Stimulated activated CD8-positive, alpha-beta memory T cell treated with anti-CD3 and anti-CD28 coated beads, Interleukin-15, amount 100 ng/mL, for 24 hours (primary cell): ENCODE results near the gene PAQR6.
"Not testable (repeated sequence)": the region's sequence is repeated elsewhere in the genome, so short reads cannot be mapped to it uniquely, and the experiment has no call there.

Experiments used
- DNase-seq: peaks from one replicate; pipeline ENCODE4 v3.0.0-alpha.2; 2020; ENCODE audit warnings: low read depth

The PAQR6 gene

DNA sequence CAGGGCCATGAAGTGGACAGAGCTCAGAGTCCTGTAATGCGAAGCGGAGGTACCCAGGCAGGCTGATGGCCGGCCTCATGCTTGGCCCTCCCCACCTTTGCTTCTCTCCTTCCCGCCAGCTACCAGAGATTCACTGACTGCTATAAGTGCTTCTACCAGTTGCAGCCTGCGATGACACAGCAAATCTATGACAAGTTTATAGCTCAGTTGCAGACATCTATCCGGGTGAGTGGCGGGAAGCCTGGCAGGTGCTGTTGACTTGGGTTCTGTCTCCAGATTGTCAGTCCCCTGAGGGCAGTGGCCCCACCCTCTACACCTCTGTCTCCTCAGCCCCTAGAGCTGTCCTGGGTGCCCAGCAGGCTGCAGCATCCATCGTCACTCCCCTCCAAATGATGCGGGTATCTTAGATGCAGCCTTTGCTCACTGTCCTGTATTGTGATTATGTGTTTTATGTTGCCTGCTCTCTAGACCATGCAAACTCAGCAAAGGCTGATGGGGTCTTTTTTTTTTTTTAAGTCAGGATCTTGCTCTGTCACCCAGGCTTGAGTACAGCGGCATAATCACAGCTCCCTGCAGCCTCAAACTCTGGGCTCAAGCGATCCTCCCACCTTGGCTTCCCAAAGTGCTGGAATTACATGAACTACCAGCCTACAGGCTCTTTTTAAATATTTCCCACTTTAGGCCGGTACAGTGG, 15.5 kb downstream of the PAQR6 start:
- no peak for DNase-seq

DNA sequence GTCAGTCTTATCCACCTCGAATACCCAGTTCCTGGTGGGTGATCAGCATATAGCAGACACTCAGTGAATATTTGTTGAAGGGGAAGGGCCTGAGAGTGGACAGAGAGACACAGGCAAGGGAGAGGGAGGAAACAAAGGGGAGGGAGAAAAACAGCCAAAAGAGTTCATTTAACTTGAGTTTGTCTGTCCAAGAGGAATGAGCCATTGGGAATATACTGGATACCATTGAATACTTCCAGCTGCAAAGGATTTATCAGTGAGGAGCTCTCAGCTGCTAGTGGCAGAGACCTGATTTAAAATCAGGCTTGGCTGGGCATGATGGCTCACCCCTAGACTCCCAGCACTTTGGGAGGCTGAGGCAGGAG, 17.4 kb downstream of the PAQR6 start:
- no peak for DNase-seq

DNA sequence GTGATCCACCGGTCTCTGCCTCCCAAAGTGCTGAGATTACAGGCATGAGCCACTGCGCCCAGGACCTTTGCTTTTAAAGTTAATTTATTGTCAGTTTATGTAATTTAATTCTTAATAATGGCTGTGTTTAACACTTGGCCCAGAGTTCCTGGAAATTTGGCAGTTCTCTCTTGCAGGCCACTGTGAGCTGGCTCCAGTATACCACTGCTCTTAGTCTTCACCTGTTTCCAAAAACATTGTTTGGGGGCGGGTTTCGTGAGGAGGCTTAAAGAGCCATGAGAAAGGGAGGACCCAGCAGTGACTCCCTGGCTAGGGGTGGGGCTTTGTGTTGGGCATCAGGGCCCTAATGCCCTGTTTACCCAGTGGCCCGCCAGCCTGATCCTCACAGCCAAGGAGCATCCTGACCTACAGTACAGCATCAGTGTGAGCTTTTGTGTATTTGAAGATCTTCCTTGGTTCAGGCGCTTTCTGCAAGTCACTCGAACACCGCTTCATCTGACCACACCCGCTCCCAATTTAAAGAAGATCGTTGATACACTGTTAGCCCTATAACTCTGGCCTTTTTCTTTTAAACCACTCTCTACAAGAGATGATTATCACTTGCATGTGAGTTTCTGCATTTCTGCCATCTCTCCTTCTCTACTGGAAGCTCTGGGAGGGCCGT, 17.9 kb downstream of the PAQR6 start:
- DNase-seq = no peak

DNA sequence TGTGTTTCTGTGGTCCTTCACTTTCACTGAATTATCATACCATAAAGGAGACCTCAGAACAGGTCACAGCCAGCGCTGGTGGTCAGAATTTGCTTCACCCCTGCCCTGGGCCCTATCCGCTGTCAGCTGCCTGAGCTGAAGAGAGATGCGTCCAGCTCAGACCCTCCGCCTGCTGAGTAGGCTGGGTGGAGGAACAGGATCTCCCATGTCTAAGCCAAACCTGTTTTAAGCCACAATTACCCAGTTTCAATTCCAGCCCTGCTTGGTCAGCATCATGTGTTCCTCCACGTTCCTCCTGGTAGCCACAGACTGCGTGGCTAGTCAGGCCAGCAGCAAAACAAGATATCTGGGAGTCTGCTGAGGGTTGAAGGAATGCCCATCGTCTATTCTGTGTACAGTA, 19.4 kb downstream of the PAQR6 start:
- no peak for DNase-seq

DNA sequence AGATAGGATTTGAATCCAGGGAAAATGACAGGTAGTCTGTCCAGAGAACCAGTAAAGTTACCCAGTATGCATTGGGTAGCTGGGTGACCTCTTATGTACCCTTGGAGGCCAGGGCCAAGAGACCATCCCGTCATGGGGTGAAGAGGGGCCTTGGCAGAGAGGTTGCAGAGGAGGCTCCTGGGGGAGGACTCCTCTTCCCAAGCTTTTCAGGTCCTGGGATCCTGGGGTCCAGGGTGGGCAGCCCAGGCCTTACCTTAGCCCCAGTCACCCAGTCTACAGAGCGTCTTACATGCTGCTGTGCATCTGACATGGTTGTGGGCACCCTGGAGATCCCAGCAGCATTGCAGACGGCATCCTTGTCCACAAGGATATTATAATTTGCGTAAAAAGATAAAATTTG, 21.1 kb downstream of the PAQR6 start:
- no peak for DNase-seq

DNA sequence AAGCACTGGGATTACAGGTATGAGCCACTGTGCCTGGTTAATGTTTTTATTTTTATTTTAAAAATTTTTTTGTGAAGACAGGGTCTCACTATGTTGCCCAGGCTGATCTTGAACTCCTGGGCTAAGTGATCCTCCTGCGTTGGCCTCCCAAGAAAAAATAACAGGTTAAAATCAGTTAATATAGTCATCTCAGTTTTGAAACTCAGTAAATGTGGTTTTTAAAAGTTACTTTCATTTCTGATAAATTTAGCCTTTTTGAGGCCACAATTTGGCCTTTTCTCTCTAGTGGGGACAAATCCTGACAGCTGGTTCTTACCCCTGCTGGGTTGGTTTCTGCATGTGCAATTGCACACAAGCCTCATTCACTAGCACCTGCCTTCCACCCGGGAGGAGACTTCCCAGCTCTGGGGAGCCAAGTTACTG, 21.7 kb downstream of the PAQR6 start:
- no peak for DNase-seq

DNA sequence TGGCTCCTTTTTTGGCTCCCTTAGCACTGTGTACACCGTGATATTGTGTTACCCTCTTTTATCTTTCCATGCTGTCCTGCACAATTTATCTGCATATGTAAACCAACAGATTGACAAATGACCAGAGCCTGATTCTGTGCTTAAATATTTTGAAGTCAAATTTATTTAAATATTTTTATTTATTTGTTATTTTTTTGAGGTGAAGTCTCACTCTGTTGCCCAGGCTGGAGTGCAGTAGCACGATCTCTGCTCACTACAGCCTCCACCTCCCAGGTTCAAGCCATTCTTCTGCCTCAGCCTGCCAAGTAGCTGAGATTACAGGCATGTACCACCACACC, 22.2 kb downstream of the PAQR6 start:
- DNase-seq = no peak

DNA sequence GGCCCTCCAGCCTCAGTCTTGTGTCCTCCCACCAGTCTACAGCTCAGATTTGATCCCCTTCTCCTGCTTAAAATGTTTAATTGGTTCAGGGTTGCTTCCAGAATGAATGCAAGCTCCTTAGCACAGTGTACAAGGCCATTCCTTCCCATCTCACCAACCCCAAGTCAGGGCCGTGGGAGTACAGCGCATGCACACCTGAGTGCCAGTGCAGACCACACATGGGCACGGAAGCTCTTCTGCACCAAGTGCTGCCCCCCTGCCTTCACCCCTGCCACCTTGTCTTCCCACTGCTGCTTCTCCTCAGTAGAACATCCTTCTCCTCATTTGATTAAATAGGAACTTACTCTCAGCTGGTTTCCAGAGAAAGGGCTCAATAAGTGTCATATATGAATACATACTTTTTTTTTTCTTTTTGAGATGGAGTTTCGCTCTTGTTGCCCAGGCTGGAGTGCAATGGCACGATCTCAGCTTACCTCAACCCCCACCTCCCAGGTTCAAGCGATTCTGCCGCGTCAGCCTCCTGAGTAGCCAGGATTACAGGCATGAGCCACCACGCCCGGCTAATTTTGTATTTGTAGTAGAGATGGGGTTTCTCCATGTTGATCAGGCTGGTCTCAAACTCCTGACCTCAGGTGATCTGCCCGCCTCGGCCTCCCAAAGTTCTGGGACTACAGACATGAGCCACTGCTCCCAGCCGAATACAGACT, 25.7 kb downstream of the PAQR6 start:
- DNase-seq = no peak

DNA sequence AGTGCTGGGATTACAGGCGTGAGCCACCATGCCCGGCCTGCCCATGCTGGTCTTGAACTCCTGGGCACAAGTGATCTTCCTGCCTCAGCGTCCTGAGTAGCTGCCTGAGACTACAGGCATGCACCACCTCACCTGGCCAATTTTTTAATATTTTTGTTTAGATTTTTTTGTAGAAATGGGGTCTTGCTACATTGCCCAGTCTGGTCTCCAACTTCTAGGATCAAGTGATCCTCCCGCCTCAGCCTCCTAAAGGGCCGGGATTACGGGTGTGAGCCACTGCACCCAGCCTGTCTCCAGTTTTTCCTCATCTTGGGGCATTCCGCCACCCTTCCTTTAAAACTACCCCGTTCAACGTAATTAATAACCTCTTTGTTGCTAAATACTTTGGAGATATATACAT, 27.6 kb downstream of the PAQR6 start:
- no peak for DNase-seq

DNA sequence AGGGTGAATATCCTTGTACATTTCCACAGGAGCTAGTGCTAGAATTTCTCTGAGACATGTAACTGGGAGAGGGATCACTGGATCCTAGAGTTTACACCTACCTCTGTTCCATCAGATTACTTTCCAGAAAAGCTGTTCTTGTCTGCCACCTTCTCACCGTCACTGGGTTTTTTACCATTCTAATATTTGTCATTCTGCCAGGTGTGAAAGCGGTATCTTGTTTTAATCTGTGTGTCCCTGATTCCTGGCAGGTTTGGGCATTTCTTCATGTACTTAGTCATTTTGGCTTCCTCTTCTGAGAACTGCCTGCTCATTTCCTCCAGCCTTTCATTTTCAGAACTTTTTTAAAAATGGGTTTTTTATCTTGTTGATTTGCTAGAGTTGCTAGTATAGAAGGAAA, 30.0 kb downstream of the PAQR6 start:
- no peak for DNase-seq

DNA sequence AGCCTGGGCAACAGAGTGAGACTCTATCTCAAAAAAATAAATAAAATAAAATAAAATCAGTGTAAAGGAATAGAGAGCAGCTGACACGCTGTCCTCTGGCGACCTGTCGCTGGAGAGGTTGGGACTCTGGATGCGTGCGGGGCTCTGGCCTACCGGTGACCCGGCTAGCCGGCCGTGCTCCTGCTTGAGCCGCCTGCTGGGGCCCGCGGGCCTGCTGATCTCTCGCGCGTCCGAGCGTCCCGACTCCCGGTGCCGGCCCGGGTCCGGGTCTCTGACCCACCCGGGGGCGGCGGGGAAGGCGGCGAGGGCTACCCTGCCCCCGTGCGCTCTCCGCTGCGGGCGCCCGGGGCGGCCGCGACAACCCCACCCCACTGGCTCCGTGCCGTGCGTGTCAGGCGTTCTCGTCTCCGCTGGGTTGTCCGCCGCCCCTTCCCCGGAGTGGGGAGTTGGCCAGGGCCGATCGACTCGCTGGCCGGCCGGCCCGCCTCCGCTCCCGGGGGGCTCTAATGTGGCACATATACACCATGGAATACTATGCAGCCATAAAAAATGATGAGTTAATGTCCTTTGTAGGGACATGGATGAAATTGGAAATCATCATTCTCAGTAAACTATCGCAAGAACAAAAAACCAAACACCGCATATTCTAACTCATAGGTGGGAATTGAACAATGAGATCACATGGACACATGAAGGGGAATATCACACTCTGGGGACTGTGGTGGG, 31.3 kb downstream of the PAQR6 start:
- DNase-seq = not testable (repeated sequence)

DNA sequence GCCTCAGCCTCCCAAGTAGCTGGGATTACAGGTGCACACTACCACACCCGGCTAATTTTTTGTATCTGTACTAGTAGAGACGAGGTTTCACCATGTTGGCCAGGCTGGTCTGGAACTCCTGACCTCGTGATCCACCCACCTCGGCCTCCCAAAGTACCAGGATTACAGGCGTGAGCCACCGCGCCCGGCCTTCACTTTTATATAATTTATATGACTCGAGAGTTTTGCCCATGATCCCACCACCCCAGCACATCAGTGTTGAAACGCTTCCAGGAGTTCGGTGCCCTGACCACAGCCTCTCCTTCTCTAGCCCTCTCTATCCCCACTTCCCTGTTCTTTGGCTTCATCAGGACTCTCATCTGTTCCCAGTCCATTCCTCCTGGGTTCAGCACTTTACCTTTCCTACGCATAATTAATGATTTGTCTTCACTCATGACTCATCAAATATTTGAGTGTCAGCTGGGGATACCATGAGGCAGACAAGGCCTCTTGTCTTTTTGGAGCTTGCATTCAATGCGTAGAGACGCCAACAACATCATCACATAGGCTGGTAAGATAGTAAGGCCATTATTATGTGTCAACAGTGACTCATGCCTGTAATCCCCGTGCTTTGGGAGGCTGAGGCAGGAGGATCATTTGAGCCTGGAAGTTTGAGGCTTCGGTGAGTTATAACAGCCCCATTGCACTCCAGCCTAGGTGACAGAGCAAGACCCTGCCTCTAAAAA, 33.7 kb downstream of the PAQR6 start:
- no peak for DNase-seq

DNA sequence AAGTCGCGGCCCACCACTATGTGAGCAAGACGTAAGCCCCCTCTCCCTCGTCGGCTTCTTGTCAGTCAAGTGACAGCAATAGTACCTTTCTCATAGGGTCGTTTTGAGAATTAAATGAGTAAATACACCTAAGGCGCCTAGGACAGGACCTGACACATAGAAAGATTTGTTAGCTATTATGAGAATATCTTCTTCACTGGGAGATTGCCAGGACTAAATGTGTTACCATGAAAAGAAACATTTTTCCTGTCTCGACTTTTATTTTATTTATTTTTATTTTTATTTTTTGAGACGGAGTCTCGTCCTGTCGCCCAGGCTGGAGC, 34.3 kb downstream of the PAQR6 start:
- DNase-seq = no peak

DNA sequence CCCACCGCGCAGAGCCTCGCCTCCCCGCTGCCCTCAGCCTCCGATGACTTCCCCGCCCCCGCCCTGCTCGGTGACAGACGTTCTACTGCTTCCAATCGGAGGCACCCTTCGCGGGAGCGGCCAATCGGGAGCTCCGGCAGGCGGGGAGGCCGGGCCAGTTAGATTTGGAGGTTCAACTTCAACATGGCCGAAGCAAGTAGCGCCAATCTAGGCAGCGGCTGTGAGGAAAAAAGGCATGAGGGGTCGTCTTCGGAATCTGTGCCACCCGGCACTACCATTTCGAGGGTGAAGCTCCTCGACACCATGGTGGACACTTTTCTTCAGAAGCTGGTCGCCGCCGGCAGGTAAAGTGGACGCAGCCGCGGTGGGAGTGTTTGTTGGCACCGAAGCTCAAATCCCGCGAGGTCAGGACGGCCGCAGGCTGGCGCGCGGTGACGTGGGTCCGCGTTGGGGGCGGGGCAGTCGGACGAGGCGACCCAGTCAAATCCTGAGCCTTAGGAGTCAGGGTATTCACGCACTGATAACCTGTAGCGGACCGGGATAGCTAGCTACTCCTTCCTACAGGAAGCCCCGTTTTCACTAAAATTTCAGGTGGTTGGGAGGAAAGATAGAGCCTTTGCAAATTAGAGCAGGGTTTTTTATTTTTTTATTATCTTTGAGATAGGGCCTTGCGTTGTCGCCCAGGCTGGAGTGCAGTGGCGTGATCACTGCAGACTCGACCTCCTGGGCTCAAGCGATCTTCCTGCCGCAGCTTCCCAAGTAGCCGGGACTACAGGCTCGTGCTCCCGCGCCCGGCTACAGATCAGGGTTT, 34.8 kb downstream of the PAQR6 start, which contains the start of gene PMF1:
PMF1 (plus strand) TSS at position 175 of the 811 bp plus-strand sequence; CDS start at position 184, 9 bp downstream.
- peak; percentile 92 for DNase-seq

DNA sequence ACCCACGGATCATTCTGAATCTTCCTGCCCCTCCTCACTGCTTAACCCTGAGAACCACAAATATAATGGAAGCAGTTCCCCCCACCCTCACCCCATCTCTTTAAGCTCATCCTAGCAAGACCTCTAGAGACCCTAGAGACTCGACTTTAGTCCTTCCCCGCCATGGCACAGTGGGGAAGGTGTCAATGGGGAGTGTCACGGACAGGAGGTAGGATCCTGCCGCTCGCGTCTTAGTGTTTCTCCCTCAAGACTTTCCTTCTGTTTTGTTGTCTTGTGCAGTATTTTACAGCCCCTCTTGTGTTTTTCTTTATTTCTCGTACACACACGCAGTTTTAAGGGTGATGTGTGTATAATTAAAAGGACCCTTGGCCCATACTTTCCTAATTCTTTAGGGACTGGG, 35.7 kb downstream of the PAQR6 start:
- no peak for DNase-seq

DNA sequence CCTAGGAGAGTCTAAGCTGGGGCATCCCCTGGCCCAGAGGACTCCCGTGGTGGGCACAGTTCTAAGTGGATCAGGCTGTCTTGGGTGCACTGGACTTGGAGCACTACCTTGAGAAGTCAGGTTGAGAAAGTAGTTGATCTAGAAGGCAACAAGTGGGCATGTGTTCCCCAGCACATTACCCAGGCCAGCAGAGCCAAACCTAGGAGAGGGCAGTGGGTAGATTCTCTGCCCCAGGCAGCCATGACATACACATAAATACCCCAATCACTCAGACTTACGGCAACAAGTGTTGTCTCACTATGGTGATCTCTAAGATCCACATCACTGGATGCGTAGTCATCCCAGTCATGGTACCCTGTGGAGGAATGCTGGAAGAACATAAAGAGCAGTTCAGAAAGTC, 36.6 kb downstream of the PAQR6 start:
- DNase-seq = no peak

DNA sequence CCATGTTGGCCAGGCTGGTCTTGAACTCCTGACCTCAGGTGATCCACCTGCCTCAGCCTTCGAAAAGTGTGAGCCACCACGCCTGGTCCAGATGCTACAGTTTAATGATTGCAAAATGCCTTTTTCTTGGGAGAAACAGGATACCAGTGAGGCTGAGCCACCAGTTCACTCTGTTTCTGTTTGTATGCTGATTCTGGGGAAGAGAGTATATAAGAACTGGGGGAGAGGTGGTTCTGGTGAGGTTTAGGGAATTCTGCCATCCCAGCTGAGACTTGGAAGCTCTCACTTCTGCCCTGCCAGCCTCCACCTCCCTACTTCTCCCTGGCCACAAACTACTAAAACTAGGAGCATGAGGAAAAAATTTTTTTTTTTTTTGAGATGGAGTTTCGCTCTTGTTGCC, 43.2 kb downstream of the PAQR6 start:
- no peak for DNase-seq

DNA sequence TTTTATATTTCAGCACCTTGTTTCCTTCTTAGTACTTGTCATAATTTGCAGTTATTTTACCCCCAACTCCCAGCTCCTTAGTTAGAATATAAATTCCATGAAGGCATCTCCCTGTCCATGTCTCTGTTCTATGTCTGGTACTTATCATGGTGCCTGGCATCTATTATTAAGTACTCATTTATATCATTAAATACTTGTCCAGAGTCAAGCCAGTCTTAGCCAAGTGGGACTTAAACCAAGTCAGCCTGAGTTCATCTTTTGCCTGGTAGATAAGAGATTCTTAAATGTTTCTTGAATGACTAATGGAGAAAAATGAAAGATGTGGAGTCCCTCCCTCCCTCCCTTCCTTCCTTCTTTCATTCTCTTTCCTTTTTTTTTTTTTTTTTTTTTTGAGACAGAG, 44.5 kb downstream of the PAQR6 start:
- no peak for DNase-seq

DNA sequence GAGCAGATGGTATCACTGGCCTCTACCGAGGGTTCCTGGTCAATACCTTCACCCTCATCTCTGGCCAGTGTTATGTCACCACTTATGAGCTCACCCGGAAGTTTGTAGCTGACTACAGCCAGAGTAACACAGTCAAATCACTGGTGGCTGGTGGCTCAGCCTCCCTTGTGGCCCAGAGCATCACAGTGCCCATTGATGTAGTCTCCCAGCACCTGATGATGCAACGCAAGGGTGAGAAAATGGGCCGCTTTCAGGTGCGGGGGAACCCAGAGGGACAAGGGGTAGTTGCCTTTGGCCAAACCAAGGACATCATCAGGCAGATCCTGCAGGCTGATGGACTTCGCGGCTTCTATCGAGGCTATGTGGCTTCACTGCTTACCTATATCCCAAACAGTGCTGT, 47.8 kb downstream of the PAQR6 start:
- no peak for DNase-seq

DNA sequence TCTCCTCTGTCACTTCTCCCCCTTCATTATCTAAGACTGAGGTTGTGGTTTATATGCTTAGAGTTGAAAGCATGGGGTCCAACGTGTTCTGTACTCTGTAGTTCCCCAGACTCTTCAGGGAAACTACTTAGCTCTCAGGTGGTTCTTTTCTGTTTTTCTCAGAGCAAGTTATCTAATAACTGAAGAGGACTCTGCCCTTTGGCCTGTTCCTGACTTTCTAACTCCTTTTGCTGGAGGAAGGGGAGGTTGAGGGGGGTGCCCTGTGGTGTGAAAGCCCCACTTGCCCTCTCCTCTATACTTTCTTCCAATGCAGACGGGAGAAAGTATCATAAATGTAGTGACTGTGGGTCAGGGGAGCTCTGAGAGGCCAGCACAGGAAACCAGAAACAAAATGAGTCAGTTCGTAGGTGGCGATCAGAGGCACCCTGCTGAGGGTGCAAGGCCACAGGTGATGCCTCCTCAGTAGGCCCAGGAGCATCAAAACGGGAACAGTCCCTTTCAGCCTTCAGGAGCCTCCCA, 49.0 kb downstream of the PAQR6 start:
- DNase-seq = no peak

DNA sequence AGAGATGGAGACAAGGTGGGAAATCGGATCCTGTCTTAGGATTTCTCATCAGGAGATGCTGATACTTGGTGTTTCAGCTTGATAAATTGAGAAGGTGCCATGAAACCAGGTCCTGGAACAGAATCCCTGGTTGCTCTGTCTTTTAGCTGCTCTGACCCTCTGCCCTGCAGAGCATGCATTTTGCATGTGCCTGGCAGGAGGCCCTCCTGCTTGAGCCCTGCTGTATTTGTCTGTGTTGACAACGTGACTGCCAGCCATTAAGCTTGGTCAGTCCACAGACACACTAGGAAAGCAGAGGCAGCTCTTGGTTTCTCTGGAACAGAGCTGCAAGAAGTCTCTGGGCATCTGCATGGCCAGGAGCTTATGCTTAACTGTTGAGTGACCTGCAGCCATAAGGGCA, 51.4 kb downstream of the PAQR6 start:
- no peak for DNase-seq
